Nephron progenitor cell (in vitro differentiated cells): ENCODE results near the gene SEC24D.

ENCODE experiments used
- DNase-seq: peaks from one replicate; pipeline ENCODE4 v3.0.0; 2021
- H3K27ac Mint-ChIP-seq: 2 replicates; pipeline ENCODE4 v1.8.0; 2021; ENCODE audit warnings: mild to moderate bottlenecking, moderate library complexity, mixed read lengths
- H3K27me3 Mint-ChIP-seq: 2 replicates; pipeline ENCODE4 v1.8.0; 2021; ENCODE audit warnings: mild to moderate bottlenecking, low read depth, mixed read lengths; ENCODE audit not compliant: poor library complexity
- H3K36me3 Mint-ChIP-seq: 2 replicates; pipeline ENCODE4 v1.8.0; 2021; ENCODE audit warnings: low read depth, mixed read lengths
- H3K4me1 Mint-ChIP-seq: 2 replicates; pipeline ENCODE4 v1.8.0; 2021; ENCODE audit warnings: mixed read lengths
- H3K4me3 Mint-ChIP-seq: 2 replicates; pipeline ENCODE4 v1.8.0; 2021; ENCODE audit warnings: mild to moderate bottlenecking, moderate library complexity, mixed read lengths
- H3K9me3 Mint-ChIP-seq: 2 replicates; pipeline ENCODE4 v1.8.0; 2021; ENCODE audit warnings: mild to moderate bottlenecking, moderate library complexity, mixed read lengths
- CTCF ChIP-seq: fragments of 200-600 bp; sonication (generic); IDR thresholded peaks from 2 replicates; pipeline ENCODE4 v1.5.0; 2021; ENCODE audit warnings: antibody characterized with exemption

Gene SEC24D

GRCh38 chr4:118772767-118773428 is 63.0 kb downstream of the SEC24D start:
- no peaks in the 10 kb centered on the region for H3K27me3 Mint-ChIP-seq
- H3K9me3 Mint-ChIP-seq, result no peaks in the 10 kb centered on the region
- no peak overlapping the region for H3K27ac Mint-ChIP-seq
- no peak for TF ChIP-seq CTCF
- no peaks in the 10 kb centered on the region for H3K36me3 Mint-ChIP-seq
- H3K4me3 Mint-ChIP-seq, result no peak overlapping the region
- DNase-seq, result no peak
- H3K4me1 Mint-ChIP-seq, result no peaks in the 10 kb centered on the region

DNA sequence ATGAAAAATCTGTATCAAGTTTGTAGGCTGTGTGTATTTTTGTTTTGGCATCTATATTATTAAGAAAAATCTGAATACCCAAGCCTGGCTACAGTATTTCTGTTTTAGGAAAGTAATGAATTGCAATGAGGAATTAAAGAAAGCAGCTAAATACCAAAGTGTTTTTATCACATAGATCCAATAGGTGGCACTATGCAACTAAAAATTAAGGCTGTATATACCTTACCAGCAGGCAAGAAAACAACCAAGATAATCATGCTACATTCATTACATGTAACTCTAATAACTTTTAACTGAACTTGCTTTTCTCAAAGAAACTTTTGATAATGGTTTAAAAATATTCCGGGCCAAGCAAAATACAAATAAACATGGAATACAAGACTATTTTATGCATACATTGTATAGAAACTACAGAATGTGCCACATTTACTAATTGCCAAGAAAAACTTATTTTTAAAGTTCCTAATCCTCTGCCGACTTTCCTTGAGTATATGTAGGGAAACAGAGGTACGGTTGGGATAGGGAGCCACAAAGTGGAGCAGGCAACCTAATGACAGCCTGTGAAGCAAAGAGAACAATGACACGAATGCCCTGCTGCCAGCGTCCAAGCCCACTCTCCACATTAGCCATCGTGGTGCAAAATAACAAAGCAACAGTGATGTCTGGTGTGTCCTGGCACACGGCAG is 63.7 kb downstream of the SEC24D start:
- Mint-ChIP-seq H3K9me3 (no peaks in the 10 kb centered on the region), H3K36me3 (no peaks in the 10 kb centered on the region), H3K4me1 (no peaks in the 10 kb centered on the region), H3K27ac (no peak overlapping the region), H3K4me3 (no peak overlapping the region), H3K27me3 (no peaks in the 10 kb centered on the region)
- no peak for DNase-seq
- TF ChIP-seq CTCF, result peak; percentile 56

- Mint-ChIP-seq H3K9me3 (no peaks in the 10 kb centered on the region), H3K4me1 (no peaks in the 10 kb centered on the region), H3K27ac (no peak overlapping the region), H3K36me3 (peaks cover 9% of the 10 kb centered on the region), H3K27me3 (no peaks in the 10 kb centered on the region), H3K4me3 (no peak overlapping the region)
- TF ChIP-seq CTCF, result no peak
- DNase-seq, result no peak
Measured at GRCh38 chr4:118770741-118771187, 65.2 kb downstream of the SEC24D start.

DNA sequence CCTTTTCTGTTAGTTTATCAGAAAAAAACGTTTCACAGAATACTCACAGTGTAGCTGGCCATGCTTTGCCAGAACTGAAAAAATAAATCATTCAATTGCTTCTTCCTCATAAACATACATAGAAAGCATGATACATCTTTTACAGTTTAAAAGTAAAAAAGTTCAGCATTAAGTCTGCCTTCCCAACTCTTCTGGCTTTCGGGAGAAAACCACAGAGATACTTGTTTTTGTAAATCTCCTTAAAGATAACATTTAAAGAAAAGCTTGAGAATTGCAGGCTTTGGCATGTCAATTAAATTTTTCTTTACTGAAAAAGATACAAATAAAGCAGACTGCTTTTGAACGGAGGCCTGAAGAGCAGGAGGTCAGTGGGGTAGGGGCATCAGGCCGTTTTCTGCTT is 66.8 kb downstream of the SEC24D start:
- no peaks in the 10 kb centered on the region for H3K9me3 Mint-ChIP-seq
- TF ChIP-seq CTCF, result no peak
- no peaks in the 10 kb centered on the region for H3K4me1 Mint-ChIP-seq
- H3K36me3 Mint-ChIP-seq, result peaks cover 10% of the 10 kb centered on the region
- no peaks in the 10 kb centered on the region for H3K27me3 Mint-ChIP-seq
- no peak overlapping the region for H3K27ac Mint-ChIP-seq
- no peak overlapping the region for H3K4me3 Mint-ChIP-seq
- no peak for DNase-seq

DNA sequence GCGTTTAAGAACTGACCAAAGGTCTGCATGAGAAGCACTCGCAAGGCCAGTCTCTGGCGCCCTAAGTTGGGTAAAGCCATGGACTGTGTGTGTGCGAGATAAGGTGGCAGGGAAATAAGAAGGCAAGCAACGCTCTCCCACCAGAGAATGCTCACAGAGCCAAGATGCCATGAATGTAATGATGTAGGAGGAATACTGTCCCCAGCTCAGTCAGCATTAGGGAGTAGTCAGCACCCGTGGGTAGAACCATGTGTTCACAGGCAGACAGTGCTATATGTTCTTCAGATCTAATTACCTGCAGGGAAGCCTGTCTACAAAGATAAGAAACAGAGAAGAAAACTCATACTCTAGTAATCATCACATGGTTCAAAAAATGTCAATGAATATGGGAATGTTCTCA is 68.8 kb downstream of the SEC24D start:
- no peak overlapping the region for H3K4me3 Mint-ChIP-seq
- TF ChIP-seq CTCF, result no peak
- H3K27me3 Mint-ChIP-seq, result no peaks in the 10 kb centered on the region
- DNase-seq, result no peak
- no peaks in the 10 kb centered on the region for H3K4me1 Mint-ChIP-seq
- peaks cover 17% of the 10 kb centered on the region for H3K36me3 Mint-ChIP-seq
- no peaks in the 10 kb centered on the region for H3K9me3 Mint-ChIP-seq
- H3K27ac Mint-ChIP-seq, result no peak overlapping the region

- H3K36me3 Mint-ChIP-seq, result peaks cover 17% of the 10 kb centered on the region
Measured at GRCh38 chr4:118765399-118765798, 70.5 kb downstream of the SEC24D start.

More at GRCh38 chr4:118765399-118765798, 70.5 kb downstream of the SEC24D start:
- no peak for TF ChIP-seq CTCF
- Mint-ChIP-seq H3K27me3 (no peaks in the 10 kb centered on the region), H3K4me1 (no peaks in the 10 kb centered on the region), H3K4me3 (no peak overlapping the region), H3K9me3 (no peaks in the 10 kb centered on the region), H3K27ac (no peak overlapping the region)
- no peak for DNase-seq
